Breast epithelium (tissue), 3 donors: Measurements from ENCODE around the gene HSPA1B.

Experiments
- POLR2AphosphoS5 ChIP-seq, 3 donors: sonication (generic); formaldehyde crosslinking; IDR thresholded peaks; one replicate each; pipeline ENCODE4 v1.6.1; 2017; ENCODE audit warnings: antibody characterized with exemption in 3 of 3
- TF ChIP-seq, protein P1 (sequence below), 3 donors: fragments of 450-650 bp; IDR thresholded peaks; one replicate each; pipeline ENCODE4 v1.5.1; 2016 to 2017; ENCODE audit warnings: antibody characterized with exemption in 3 of 3, mild to moderate bottlenecking in 3 of 3, moderate library complexity in 3 of 3

DNA sequence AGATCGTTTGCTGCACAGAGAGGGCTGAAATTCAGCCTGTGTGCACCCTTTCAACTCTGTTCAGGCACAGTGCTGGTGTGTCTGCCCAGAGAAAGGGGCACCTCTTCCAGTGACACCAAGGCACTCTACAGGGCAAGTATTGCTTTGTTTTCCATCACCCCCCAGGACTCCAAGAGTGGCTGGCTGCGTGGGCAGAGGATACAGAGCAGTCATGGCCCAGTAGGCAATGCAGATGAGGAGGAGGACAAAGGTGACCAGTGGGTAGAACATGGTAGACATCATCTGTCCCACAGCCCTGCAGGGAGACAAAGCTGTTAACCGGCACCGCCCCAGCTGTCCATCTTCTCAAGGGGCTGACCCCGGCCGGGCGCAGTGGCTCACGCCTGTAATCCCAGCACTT lies 41.8 kb downstream of the HSPA1B start:
- TF ChIP-seq, protein P1, sequence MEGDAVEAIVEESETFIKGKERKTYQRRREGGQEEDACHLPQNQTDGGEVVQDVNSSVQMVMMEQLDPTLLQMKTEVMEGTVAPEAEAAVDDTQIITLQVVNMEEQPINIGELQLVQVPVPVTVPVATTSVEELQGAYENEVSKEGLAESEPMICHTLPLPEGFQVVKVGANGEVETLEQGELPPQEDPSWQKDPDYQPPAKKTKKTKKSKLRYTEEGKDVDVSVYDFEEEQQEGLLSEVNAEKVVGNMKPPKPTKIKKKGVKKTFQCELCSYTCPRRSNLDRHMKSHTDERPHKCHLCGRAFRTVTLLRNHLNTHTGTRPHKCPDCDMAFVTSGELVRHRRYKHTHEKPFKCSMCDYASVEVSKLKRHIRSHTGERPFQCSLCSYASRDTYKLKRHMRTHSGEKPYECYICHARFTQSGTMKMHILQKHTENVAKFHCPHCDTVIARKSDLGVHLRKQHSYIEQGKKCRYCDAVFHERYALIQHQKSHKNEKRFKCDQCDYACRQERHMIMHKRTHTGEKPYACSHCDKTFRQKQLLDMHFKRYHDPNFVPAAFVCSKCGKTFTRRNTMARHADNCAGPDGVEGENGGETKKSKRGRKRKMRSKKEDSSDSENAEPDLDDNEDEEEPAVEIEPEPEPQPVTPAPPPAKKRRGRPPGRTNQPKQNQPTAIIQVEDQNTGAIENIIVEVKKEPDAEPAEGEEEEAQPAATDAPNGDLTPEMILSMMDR (IDR thresholded peaks at IDR 0.05), result no peak
- no peak for TF ChIP-seq POLR2AphosphoS5 (IDR thresholded peaks at IDR 0.05)
